SK-N-SH treated with all-trans-retinoic acid at 6 μM for 48 hours (cell line): ENCODE results near the gene IGF1R.

Source experiments
- ARNTL ChIP-seq: fragments of 450-650 bp; formaldehyde crosslinking; IDR thresholded peaks from 2 replicates; pipeline ENCODE4 v1.5.0; 2020; ENCODE audit warnings: low read depth, mild to moderate bottlenecking, moderate library complexity, borderline replicate concordance
- BACH2 ChIP-seq: fragments of 250-450 bp; sonication (Bioruptor Pico); IDR thresholded peaks from 2 replicates; pipeline ENCODE4 v1.9.0; 2021; ENCODE audit warnings: mild to moderate bottlenecking, borderline replicate concordance
- CREB5 ChIP-seq: fragments of 250-450 bp; sonication (Bioruptor Pico); IDR thresholded peaks from 2 replicates; pipeline ENCODE4 v1.5.1; 2020; ENCODE audit warnings: low read depth, mild to moderate bottlenecking, moderate library complexity
- ESRRG ChIP-seq: fragments of 250-450 bp; sonication (Bioruptor Pico); IDR thresholded peaks from 2 replicates; pipeline ENCODE4 v1.6.1; 2021; ENCODE audit warnings: mild to moderate bottlenecking
- GLIS3 ChIP-seq: fragments of 250-450 bp; sonication (Bioruptor Pico); IDR thresholded peaks from 2 replicates; pipeline ENCODE4 v1.5.0; 2020; ENCODE audit warnings: mild to moderate bottlenecking, moderate library complexity
- PATZ1 ChIP-seq: fragments of 250-450 bp; sonication (Bioruptor Pico); IDR thresholded peaks from 2 replicates; pipeline ENCODE4 v1.8.0; 2020; ENCODE audit warnings: mild to moderate bottlenecking, moderate library complexity, borderline replicate concordance
- RARB ChIP-seq: fragments of 250-450 bp; sonication (Bioruptor Pico); IDR thresholded peaks from 2 replicates; pipeline ENCODE4 v1.8.0; 2021; ENCODE audit warnings: mild to moderate bottlenecking, moderate library complexity
- TCF4 ChIP-seq: fragments of 250-450 bp; sonication (Bioruptor Pico); IDR thresholded peaks from 2 replicates; pipeline ENCODE4 v1.8.0; 2021; ENCODE audit warnings: mild to moderate bottlenecking, moderate library complexity, borderline replicate concordance
- ZFP3 ChIP-seq: fragments of 250-450 bp; sonication (Bioruptor Pico); IDR thresholded peaks from 2 replicates; pipeline ENCODE4 v1.5.0; 2020; ENCODE audit warnings: mild to moderate bottlenecking, moderate library complexity
- ZFP30 ChIP-seq: fragments of 450-650 bp; formaldehyde crosslinking; IDR thresholded peaks from 2 replicates; pipeline ENCODE4 v1.5.0; 2022; ENCODE audit warnings: mild to moderate bottlenecking, moderate library complexity
- ZNF8 ChIP-seq: fragments of 450-650 bp; formaldehyde crosslinking; IDR thresholded peaks from 2 replicates; pipeline ENCODE4 v1.5.0; 2020; ENCODE audit warnings: mild to moderate bottlenecking, moderate library complexity

GRCh38 chr15:98714922-98715321, 66.6 kb downstream of the IGF1R start:
- no peak for TF ChIP-seq CREB5
- TF ChIP-seq ZNF8 (CRISPR knock-in tag): no peak
- TF ChIP-seq ZFP30 (CRISPR knock-in tag): no peak
- no peak for TF ChIP-seq ZFP3 (CRISPR knock-in tag)
- no peak for TF ChIP-seq GLIS3 (CRISPR knock-in tag)
- TF ChIP-seq ESRRG (CRISPR knock-in tag): no peak
- TF ChIP-seq RARB (CRISPR knock-in tag): no peak
- no peak for TF ChIP-seq TCF4 (CRISPR knock-in tag)
- TF ChIP-seq ARNTL (CRISPR knock-in tag): no peak
- no peak for TF ChIP-seq PATZ1
- no peak for TF ChIP-seq BACH2 (CRISPR knock-in tag)
